Endometrium (tissue), 2 donors: Measurements from ENCODE around the gene IFITM2.
A peak's percentile ranks its signal among the peaks of the same experiment; 100 is the strongest.

Experiments used
- FAIRE-seq: peaks from 2 replicates; lab custom pipeline; 2012; peaks lifted over from hg19 to GRCh38; lab: Jason Lieb, UNC
- donor health status: control.
- donor health status: control.

The IFITM2 gene

GRCh38 chr11:293271-293851 lies 14.3 kb upstream of the IFITM2 start:
- FAIRE-seq, result no peak

GRCh38 chr11:293852-294661 lies 13.6 kb upstream of the IFITM2 start:
- no peak for FAIRE-seq

GRCh38 chr11:294780-295179 lies 12.8 kb upstream of the IFITM2 start:
- no peak for FAIRE-seq

GRCh38 chr11:295351-296170 lies 12.1 kb upstream of the IFITM2 start:
- FAIRE-seq, result no peak

DNA sequence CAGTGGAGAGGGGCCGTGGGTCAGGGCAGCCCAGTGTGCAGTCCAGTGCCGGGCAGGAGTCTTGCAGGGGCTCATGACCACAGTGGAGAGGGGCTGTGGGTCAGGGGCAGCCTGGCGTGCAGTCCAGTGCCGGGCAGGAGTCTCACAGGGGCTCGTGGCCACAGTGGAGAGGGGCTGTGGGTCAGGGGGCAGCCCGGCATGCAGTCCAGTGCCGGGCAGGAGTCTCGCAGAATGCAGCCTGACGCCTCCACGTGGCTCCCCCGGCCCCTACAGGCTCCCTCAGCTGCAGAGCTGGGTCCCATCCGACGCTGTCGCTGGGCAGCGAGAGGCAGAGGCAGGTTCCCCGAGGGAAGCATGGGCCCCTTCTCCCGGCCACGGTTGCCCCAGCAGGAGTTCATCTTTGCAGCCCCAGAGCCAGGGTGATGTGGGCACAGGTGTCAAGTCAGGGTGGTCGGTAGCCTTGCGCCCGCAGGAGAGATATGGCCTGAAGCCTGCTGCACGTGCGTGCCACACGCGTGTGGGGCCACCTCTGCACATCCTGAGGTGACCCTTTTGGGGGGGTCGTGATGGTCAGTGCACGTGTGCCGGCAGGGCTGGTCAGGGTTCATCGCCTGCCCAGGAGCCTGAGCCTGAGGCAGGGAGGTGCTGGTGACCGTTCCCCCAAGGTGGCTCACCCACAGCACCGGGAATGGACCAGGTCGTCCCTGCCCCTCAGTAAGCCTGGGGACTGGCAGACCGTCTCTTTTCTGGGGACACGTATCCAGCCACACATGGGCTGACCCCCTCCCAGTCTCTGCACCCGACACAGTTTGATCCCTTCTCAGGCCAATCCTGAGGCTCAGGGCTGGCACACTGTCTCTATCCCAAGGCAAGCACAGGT lies 11.2 kb upstream of the IFITM2 start:
- FAIRE-seq, result no peak

GRCh38 chr11:297051-297585 lies 10.5 kb upstream of the IFITM2 start:
- no peak for FAIRE-seq

- FAIRE-seq, result no peak
Measured at GRCh38 chr11:297586-298405, 9.8 kb upstream of the IFITM2 start.

DNA sequence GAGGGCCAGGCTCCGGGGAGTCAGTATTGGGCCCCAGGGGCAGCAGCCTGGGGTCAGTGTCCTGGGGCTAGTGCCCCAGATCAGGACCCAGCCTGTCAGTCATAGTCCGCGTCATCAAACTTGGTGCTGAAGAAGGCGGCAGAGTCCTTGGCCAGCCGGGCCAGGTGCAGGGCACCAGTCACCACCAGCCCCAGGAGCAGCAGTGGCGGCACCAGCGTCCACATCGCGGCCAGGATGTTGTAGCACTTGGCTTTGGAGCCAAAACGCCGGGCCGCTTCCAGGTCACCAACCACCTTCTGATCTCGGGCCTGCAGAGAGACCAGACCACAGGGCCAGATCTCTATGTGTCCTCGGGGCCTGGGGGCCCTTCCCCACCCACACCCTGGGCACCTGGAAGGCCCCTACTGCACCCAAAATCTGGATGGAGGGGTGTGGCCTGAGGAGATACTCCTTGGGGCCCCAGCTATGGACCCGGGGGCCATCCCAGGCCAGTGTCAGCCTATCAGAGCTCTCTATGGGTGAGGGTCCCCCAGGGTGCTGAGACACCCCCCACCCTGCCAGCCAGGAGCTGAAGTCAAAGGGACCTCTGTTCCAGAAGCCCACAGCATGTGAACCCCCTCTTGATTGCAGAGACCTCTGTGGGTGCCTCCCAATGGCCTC lies 9.1 kb upstream of the IFITM2 start:
- no peak for FAIRE-seq

DNA sequence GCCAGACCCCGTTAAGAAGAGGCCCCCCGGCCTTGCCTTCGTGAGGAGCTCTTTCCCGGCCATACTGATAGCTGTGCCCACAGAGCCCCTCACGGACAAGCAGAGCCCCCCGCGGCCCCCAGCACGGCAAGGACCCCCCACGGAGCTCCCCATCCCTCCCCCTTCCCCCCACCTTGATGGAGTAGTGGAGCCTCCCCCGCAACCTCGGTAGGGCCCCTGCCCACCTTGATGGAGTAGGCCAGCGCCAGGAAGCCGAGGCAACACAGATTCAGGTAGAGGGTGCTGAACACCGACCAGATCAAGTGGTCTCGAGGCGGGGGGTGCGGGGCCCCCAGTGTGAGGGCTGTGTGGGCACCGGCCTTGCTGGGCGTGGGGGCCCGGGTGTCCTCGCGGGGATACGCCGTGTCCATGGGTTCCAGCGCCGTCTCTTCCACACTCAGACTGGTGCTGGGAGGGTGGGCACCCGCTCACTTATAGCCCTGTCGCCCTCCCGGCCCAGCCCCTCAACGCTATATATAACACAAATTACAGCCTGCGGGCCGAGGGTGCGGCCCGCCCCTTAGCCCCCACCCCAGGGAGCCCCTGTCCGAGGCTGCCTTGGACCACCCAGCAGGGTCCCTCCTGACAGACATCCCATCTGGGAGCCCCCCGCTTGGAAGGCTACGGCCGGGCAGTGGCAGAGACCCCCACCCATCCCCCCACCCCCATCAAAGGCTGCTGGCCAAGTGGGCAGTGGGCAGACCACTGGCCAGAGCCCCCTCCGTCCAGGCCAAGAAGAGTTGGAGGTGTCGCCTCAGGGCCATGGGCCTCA lies 8.3 kb upstream of the IFITM2 start, which contains the start of gene IFITM5:
IFITM5 (minus strand) TSS at position 446 of the 811 bp plus-strand sequence; CDS start at position 410, 36 bp downstream.
- no peak for FAIRE-seq

GRCh38 chr11:299951-300735 lies 7.5 kb upstream of the IFITM2 start:
- FAIRE-seq, result no peak

DNA sequence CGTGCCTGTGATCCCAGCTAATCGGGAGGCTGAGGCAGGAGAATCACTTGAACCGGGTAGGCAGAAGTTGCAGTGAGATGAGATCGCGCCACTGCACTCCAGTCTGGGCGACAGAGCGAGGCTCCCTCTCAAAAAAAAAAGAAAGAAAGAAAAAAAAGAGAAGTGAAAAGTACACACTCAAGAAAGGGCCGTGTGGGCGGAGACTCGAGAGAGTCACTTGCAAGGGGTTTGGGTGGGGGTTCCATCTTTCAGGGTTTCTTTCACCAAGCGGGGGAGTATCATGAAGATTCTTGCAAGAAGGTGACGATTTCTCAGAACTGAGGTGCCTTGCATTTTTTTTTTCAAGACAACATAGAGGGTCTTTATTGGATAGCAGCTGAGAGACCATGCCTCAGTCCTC lies 4.3 kb upstream of the IFITM2 start:
- no peak for FAIRE-seq

DNA sequence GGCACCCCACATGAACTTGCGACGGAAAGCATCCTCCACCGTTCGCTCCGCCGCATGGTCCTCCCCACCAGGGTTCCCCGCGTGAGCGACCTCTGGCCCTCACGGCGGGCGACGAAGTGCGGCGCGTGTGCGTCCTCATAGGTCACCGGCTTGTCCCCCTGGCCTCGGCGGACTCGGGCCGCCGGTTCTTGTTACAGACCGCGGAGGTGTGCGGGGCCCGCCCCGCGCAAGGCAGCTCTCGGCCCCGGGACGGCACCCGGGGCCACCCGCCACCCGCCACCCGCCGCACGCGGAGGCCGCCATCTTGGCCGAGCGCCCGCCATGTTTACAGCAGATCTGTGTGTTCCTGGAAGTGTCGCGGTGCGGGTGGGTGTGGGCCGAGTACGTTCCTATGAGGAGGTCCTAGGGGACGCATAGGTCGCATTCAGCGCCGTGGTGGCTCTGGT lies 3.5 kb upstream of the IFITM2 start:
- FAIRE-seq, result no peak

- peak; percentile 77 for FAIRE-seq
Measured at GRCh38 chr11:304915-305843, 2.4 kb upstream of the IFITM2 start.

- FAIRE-seq, result no peak
Measured at GRCh38 chr11:305844-306211, 1.8 kb upstream of the IFITM2 start.

DNA sequence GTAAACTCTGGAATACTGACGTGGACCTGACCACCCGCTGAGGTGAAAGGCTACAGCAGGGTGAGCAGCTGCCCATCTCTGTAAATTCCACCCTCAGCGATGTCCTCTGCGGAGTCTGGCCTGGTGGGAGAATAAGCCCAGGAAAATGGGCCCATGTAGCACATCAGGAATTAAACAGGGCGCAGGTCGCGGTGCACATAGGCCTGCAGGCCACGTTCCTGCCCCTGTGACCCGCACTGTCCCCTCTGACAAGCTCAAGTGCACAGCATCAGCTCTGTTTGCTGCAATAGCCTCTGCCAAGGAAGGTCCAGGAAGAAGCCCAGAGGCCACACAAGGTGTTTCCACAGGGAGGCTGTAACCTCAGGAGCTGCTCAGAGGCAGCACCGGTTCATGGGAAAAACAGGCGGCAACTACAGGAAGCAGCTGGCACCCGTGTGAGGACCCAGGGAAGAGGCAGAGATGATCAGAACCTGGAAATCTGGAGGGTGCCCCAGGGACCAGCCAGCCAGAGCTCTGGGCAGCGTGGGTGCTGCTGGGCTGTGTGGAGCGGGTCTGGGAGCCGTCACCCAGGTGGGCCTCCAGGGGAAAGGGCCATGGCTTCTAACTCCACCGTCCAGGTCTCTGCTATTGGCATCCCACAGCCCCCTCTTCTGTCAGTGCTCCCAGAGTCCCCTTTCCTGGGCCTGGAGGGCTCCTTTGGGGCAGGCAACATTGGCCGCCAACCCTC lies 808 bp upstream of the IFITM2 start:
- no peak for FAIRE-seq
